ENCODE data around the gene DAP.

- TF ChIP-seq CTCF (optimal IDR thresholded peaks at IDR 0.05 in 1 of 3, IDR thresholded peaks at IDR 0.05 in 1 of 3, conservative IDR thresholded peaks at IDR 0.05 in 1 of 3; ENCODE audit: extremely low read depth in 1 of 3, insufficient read depth in 2 of 3, low read length in 3 of 3) (no peak), EZH2 (IDR thresholded peaks at IDR 0.05; ENCODE audit: low read length) (no peak)
Observed at GRCh38 chr5:10757043-10757442, 4.0 kb downstream of the DAP start.

Data from keratinocyte (primary cell).